Liver (tissue), 3 donors: ENCODE data around the gene ETFDH.

Source experiments
- EGR1 ChIP-seq, 2 donors: IDR thresholded peaks; 2 replicates each; pipeline ENCODE4 v1.6.1; 2016 to 2018; ENCODE audit warnings: antibody characterized with exemption in 2 of 2, low read depth in 2 of 2
- SP1 ChIP-seq: IDR thresholded peaks from 2 replicates; pipeline ENCODE4 v1.6.1; 2018; ENCODE audit warnings: antibody characterized with exemption, mild to moderate bottlenecking
- TF ChIP-seq, protein P1 (sequence below): fragments of 150-350 bp; IDR thresholded peaks from 2 replicates; pipeline ENCODE4 v1.5.1; 2017; ENCODE audit warnings: improper control_type of control experiment, low read depth, low read length; ENCODE audit not compliant: missing input control
- donor health status: healthy.
- donor health status: healthy.

DNA sequence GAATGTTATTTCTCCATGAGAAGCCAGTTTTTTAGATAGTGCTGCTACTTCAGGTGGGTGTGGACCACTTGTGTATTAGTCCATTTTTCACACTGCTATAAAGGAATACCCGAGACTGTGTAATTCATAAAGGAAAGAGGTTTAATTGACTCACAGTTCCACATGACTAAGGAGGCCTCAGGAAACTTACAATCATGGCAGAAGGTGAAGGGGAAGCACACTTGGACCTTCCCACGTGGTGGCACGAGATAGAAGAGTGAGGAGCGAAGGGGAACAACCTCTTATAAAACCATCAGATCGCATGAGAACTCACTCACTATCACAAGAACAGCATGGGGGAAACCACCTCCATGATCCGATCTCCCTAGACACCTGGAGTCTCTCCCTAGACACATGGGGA, 54.5 kb downstream of the ETFDH start:
- TF ChIP-seq, protein P1, sequence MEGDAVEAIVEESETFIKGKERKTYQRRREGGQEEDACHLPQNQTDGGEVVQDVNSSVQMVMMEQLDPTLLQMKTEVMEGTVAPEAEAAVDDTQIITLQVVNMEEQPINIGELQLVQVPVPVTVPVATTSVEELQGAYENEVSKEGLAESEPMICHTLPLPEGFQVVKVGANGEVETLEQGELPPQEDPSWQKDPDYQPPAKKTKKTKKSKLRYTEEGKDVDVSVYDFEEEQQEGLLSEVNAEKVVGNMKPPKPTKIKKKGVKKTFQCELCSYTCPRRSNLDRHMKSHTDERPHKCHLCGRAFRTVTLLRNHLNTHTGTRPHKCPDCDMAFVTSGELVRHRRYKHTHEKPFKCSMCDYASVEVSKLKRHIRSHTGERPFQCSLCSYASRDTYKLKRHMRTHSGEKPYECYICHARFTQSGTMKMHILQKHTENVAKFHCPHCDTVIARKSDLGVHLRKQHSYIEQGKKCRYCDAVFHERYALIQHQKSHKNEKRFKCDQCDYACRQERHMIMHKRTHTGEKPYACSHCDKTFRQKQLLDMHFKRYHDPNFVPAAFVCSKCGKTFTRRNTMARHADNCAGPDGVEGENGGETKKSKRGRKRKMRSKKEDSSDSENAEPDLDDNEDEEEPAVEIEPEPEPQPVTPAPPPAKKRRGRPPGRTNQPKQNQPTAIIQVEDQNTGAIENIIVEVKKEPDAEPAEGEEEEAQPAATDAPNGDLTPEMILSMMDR = no peak
- TF ChIP-seq SP1 = no peak
- TF ChIP-seq EGR1 (IDR thresholded peaks at IDR 0.05; ENCODE audit: low read depth in 2 of 2) = no peak
